WTC11 (cell line): ENCODE measurements around the gene ADAMTSL5. TPM values are rescaled to one million over a fixed set of nuclear protein-coding genes. Genes with fewer than 3 reads are reported as not detected.

Source experiments
- ATAC-seq: fragments of 200-7000 bp; cut with Tn5 transposase; 2 replicates; pipeline ENCODE4 v1.10.0; 2021; ENCODE audit warnings: mild to moderate bottlenecking, moderate library complexity
- CTCF ChIA-PET: fragments of 300-600 bp; sonication (Branson Sonifier 250); formaldehyde crosslinking; loops from one replicate; lab custom pipeline; 2021; ENCODE audit warnings: antibody characterized with exemption; lab: Charles Lee
- POLR2A ChIA-PET: fragments of 350-600 bp; sonication (Branson Sonifier 250); formaldehyde crosslinking; loops from one replicate; lab custom pipeline; 2021; ENCODE audit warnings: antibody characterized with exemption; lab: Charles Lee
- DNase-seq: peaks from one replicate; pipeline ENCODE4 v3.0.0; 2021; ENCODE audit warnings: low spot score
- H3K27ac Mint-ChIP-seq: 2 replicates; pipeline ENCODE4 v1.8.0; 2021; ENCODE audit warnings: mixed read lengths
- H3K27me3 Mint-ChIP-seq: 2 replicates; pipeline ENCODE4 v1.8.0; 2021; ENCODE audit warnings: low read depth, mild to moderate bottlenecking, moderate library complexity, mixed read lengths
- H3K36me3 Mint-ChIP-seq: 2 replicates; pipeline ENCODE4 v1.8.0; 2021; ENCODE audit warnings: mixed read lengths
- H3K4me1 Mint-ChIP-seq: 2 replicates; pipeline ENCODE4 v1.8.0; 2022; ENCODE audit warnings: mixed read lengths
- H3K4me3 Mint-ChIP-seq: 2 replicates; pipeline ENCODE4 v1.8.0; 2021; ENCODE audit warnings: mild to moderate bottlenecking, moderate library complexity, mixed read lengths
- H3K9me3 Mint-ChIP-seq: 2 replicates; pipeline ENCODE4 v1.8.0; 2021; ENCODE audit warnings: mixed read lengths
- CBFB ChIP-seq: sonication (generic); formaldehyde crosslinking; IDR thresholded peaks from 2 replicates; pipeline ENCODE4 v1.8.1; 2022; ENCODE audit warnings: mild to moderate bottlenecking, low read depth, missing genetic modification reagents
- EMX1 ChIP-seq: fragments of 250-450 bp; sonication (Bioruptor Pico); IDR thresholded peaks from 2 replicates; pipeline ENCODE4 v1.8.0; 2021; ENCODE audit warnings: mild to moderate bottlenecking
- ESRRA ChIP-seq: sonication (generic); formaldehyde crosslinking; IDR thresholded peaks from 2 replicates; pipeline ENCODE4 v1.8.1; 2022; ENCODE audit warnings: mild to moderate bottlenecking, missing genetic modification reagents, borderline replicate concordance
- ETV6 ChIP-seq: sonication (generic); formaldehyde crosslinking; IDR thresholded peaks from 2 replicates; pipeline ENCODE4 v1.8.1; 2022; ENCODE audit warnings: mild to moderate bottlenecking, missing genetic modification reagents
- FOXJ3 ChIP-seq: sonication (generic); formaldehyde crosslinking; IDR thresholded peaks from 2 replicates; pipeline ENCODE4 v1.9.0; 2021; ENCODE audit warnings: missing genetic modification reagents, mild to moderate bottlenecking, borderline replicate concordance
- GABPB1 ChIP-seq: sonication (generic); formaldehyde crosslinking; IDR thresholded peaks from 2 replicates; pipeline ENCODE4 v1.8.1; 2023; ENCODE audit warnings: mild to moderate bottlenecking, missing genetic modification reagents
- GTF2I ChIP-seq: fragments of 250-450 bp; sonication (Bioruptor Pico); conservative IDR thresholded peaks from 2 replicates; pipeline ENCODE4 v1.4.0; 2021; ENCODE audit warnings: mild to moderate bottlenecking
- JUN ChIP-seq: sonication (generic); formaldehyde crosslinking; IDR thresholded peaks from 2 replicates; pipeline ENCODE4 v1.8.0; 2023; ENCODE audit warnings: mild to moderate bottlenecking, missing genetic modification reagents
- NR1H2 ChIP-seq: sonication (generic); formaldehyde crosslinking; IDR thresholded peaks from 2 replicates; pipeline ENCODE4 v1.9.0; 2021; ENCODE audit warnings: mild to moderate bottlenecking, moderate library complexity, missing genetic modification reagents
- NR2C2 ChIP-seq: sonication (generic); formaldehyde crosslinking; IDR thresholded peaks from 2 replicates; pipeline ENCODE4 v1.8.0; 2022; ENCODE audit warnings: mild to moderate bottlenecking, missing genetic modification reagents
- PRRX2 ChIP-seq: fragments of 250-450 bp; sonication (Bioruptor Pico); IDR thresholded peaks from 2 replicates; pipeline ENCODE4 v1.8.0; 2021; ENCODE audit warnings: mild to moderate bottlenecking
- SOX15 ChIP-seq: fragments of 250-450 bp; sonication (Bioruptor Pico); IDR thresholded peaks from 2 replicates; pipeline ENCODE4 v1.9.0; 2021; ENCODE audit warnings: mild to moderate bottlenecking
- SP1 ChIP-seq: sonication (generic); formaldehyde crosslinking; conservative IDR thresholded peaks from 2 replicates; pipeline ENCODE4 v1.8.1; 2022; ENCODE audit warnings: missing genetic modification reagents
- TEAD1 ChIP-seq: sonication (generic); formaldehyde crosslinking; IDR thresholded peaks from 2 replicates; pipeline ENCODE4 v1.8.0; 2022; ENCODE audit warnings: mild to moderate bottlenecking, missing genetic modification reagents
- TEAD4 ChIP-seq: sonication (generic); formaldehyde crosslinking; IDR thresholded peaks from 2 replicates; pipeline ENCODE4 v1.8.0; 2022; ENCODE audit warnings: mild to moderate bottlenecking, missing genetic modification reagents
- ZNF317 ChIP-seq: sonication (generic); formaldehyde crosslinking; IDR thresholded peaks from 2 replicates; pipeline ENCODE4 v1.8.1; 2023; ENCODE audit warnings: low read depth, mild to moderate bottlenecking, moderate library complexity, missing genetic modification reagents, borderline replicate concordance
- total RNA-seq: library from RNA; stranded (reverse); gene quantifications from 3 replicates; pipeline ENCODE4 v1.2.3, GENCODE V29; 2021
- TF ChIP-seq, protein P1 (sequence below): sonication (generic); formaldehyde crosslinking; IDR thresholded peaks from 2 replicates; pipeline ENCODE4 v1.8.0; 2023; ENCODE audit warnings: mild to moderate bottlenecking, missing genetic modification reagents
- TF ChIP-seq, protein P2 (sequence below): sonication (generic); formaldehyde crosslinking; IDR thresholded peaks from 2 replicates; pipeline ENCODE4 v1.8.0; 2022; ENCODE audit warnings: mild to moderate bottlenecking, missing genetic modification reagents
- TF ChIP-seq, protein P3 (sequence below): sonication (generic); formaldehyde crosslinking; IDR thresholded peaks from 2 replicates; pipeline ENCODE4 v1.8.1; 2023; ENCODE audit warnings: mild to moderate bottlenecking, missing genetic modification reagents, moderate library complexity
- TF ChIP-seq, protein P4 (sequence below): sonication (generic); formaldehyde crosslinking; IDR thresholded peaks from 2 replicates; pipeline ENCODE4 v1.8.1; 2022; ENCODE audit warnings: mild to moderate bottlenecking, moderate library complexity, missing genetic modification reagents

Gene ADAMTSL5
- total RNA-seq, 1 experiment from 2014 or later: 1.5 TPM

DNA sequence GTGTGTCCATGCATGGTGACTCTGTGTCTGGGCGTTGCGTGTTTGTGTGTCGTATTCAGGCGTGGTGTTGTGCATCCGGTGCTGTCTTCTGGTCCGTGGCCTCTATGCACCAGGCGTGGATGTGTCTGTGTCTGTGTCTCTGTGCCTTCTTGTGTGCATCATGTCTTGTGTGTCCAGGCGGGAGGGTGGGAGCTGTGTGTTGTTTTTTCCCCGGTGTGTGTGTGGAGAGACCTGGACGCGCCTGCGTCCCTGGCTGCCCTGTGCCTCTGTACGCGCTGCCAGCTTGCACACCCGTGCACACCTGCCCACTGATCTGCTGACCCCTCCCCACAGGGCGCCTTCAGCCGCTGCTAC, 12.1 kb upstream of the ADAMTSL5 start (continued):
- TF ChIP-seq, protein P1, sequence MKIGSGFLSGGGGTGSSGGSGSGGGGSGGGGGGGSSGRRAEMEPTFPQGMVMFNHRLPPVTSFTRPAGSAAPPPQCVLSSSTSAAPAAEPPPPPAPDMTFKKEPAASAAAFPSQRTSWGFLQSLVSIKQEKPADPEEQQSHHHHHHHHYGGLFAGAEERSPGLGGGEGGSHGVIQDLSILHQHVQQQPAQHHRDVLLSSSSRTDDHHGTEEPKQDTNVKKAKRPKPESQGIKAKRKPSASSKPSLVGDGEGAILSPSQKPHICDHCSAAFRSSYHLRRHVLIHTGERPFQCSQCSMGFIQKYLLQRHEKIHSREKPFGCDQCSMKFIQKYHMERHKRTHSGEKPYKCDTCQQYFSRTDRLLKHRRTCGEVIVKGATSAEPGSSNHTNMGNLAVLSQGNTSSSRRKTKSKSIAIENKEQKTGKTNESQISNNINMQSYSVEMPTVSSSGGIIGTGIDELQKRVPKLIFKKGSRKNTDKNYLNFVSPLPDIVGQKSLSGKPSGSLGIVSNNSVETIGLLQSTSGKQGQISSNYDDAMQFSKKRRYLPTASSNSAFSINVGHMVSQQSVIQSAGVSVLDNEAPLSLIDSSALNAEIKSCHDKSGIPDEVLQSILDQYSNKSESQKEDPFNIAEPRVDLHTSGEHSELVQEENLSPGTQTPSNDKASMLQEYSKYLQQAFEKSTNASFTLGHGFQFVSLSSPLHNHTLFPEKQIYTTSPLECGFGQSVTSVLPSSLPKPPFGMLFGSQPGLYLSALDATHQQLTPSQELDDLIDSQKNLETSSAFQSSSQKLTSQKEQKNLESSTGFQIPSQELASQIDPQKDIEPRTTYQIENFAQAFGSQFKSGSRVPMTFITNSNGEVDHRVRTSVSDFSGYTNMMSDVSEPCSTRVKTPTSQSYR (CRISPR knock-in tag): no peak
- TF ChIP-seq, protein P2, sequence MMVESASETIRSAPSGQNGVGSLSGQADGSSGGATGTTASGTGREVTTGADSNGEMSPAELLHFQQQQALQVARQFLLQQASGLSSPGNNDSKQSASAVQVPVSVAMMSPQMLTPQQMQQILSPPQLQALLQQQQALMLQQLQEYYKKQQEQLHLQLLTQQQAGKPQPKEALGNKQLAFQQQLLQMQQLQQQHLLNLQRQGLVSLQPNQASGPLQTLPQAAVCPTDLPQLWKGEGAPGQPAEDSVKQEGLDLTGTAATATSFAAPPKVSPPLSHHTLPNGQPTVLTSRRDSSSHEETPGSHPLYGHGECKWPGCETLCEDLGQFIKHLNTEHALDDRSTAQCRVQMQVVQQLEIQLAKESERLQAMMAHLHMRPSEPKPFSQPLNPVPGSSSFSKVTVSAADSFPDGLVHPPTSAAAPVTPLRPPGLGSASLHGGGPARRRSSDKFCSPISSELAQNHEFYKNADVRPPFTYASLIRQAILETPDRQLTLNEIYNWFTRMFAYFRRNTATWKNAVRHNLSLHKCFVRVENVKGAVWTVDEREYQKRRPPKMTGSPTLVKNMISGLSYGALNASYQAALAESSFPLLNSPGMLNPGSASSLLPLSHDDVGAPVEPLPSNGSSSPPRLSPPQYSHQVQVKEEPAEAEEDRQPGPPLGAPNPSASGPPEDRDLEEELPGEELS (CRISPR knock-in tag): no peak
- TF ChIP-seq SP1 (CRISPR knock-in tag) (no peak), PRRX2 (CRISPR knock-in tag) (no peak), NR1H2 (CRISPR knock-in tag) (no peak), CBFB (CRISPR knock-in tag) (no peak), ZNF317 (CRISPR knock-in tag) (no peak), ESRRA (CRISPR knock-in tag) (no peak), SOX15 (CRISPR knock-in tag) (no peak), NR2C2 (no peak)
- TF ChIP-seq, protein P3, sequence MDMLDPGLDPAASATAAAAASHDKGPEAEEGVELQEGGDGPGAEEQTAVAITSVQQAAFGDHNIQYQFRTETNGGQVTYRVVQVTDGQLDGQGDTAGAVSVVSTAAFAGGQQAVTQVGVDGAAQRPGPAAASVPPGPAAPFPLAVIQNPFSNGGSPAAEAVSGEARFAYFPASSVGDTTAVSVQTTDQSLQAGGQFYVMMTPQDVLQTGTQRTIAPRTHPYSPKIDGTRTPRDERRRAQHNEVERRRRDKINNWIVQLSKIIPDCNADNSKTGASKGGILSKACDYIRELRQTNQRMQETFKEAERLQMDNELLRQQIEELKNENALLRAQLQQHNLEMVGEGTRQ (CRISPR knock-in tag): no peak

DNA sequence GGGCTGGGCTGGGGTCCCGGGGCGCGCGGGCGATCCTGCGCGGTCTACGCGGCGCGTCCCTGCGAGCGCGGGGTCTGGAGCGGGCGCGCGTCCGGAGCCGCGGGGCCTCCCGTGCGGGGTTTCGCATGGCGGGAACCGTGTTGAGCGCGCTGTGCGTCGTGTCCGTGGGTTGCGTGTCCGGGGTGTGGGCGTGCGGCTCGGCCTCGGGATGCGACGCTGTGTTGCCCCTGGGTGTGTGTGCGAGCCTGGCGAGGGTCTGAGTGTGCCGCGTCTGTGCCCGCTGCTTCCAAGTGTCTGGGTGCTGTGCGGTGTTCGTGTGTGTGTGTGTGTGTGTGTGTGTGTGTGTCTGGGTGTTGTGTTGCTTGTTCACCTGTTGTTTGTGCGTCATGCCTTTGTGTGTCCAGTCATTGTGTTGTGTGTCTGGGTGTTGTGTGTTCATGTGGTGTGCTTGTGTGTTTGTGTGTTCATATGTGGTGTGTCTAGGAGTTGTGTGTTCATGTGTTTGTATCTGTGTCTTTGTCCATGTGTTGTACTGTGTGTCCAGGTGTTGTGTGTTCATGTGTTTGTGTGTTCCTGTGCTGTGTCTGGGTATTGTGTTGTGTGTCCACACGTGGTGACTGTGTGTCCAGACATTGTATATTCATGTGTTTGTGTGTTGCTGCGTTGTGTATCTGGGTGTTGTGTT, 11.6 kb upstream of the ADAMTSL5 start:
- Mint-ChIP-seq H3K27ac (no peak overlapping the region), H3K4me1 (peaks cover 5% of the 10 kb centered on the region)
- CTCF ChIA-PET: interaction anchor here (0.6 to 1.4 kb wide), 4 partner anchors 10 to 66 kb away, joined by 3 to 7 read pairs (median 4); no protein-coding TSS in a partner anchor
- TF ChIP-seq EMX1 (CRISPR knock-in tag): no peak
- 0 out of 2 replicates have a peak, but pooled peaks have one; percentile 48 for TF ChIP-seq JUN (CRISPR knock-in tag)
- TF ChIP-seq TEAD4 (CRISPR knock-in tag): 0 out of 2 replicates have a peak, but pooled peaks have one; percentile 58
- TF ChIP-seq TEAD1: 0 out of 2 replicates have a peak, but pooled peaks have one; percentile 28
- TF ChIP-seq, all 79 proteins: peak for 3
- H3K4me3 Mint-ChIP-seq: peak overlapping the region; percentile 68
- DNase-seq (no peak), ATAC-seq (peak; percentile 29)
- no peaks in the 10 kb centered on the region for H3K36me3 Mint-ChIP-seq
- POLR2A ChIA-PET: no interaction called here
- H3K27me3 Mint-ChIP-seq: peaks cover 48% of the 10 kb centered on the region
- H3K9me3 Mint-ChIP-seq: no peaks in the 10 kb centered on the region

DNA sequence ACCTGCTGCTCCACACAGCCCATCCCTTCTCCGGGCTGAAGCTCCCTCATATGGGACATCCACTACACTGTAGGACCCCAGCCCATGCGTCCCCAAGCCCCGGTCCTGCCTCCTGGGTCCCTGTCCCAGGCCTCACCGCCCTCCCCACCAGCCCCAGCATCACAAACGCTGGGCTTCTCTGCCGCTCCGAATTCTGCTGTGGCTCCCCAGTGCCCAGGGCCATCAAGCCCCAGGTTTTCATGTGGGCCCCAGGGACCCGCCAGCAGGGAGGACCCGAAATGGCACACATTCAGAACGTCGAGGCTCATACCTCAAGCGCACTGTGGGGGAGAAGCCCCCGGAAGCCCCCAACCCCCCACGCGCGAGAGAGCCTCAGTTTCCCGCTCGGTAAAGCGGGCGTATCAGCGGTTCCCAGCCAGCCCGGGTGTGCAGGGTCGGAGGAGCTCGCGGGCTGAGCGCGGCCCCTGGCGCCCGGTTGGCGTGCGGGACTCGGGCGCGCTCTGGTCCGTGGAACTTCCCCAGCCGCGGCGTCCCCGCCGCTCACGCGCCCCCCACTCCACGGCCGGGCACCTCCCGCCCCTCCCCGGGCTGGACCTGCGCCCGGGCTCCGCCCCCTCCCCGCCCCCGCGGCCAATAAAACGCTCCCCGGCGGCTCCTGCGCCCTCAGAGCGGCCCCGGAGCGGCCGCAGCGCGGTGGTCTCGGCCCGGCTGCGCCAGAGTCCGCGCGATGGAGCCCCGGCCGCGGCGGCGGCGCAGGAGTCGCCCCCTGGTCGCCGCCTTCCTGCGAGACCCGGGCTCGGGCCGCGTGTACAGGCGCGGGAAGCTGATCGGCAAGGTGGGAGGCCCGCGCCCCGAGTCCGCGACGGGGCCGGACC, 10.8 kb upstream of the ADAMTSL5 start, which contains the start of gene PLK5:
Gene PLK5 (plus strand): TSS at position 666 of the 875 bp plus-strand sequence. CDS start 2,920 bp downstream, outside the sequence.
- ATAC-seq (peak; percentile 68), DNase-seq (peak; percentile 56)
- Mint-ChIP-seq H3K4me3 (peak within 1 kb of the TSS; percentile 68), H3K27me3 (peaks cover 48% of the 10 kb centered on the region), H3K9me3 (no peaks in the 10 kb centered on the region), H3K27ac (no peak within 1 kb of the TSS), H3K4me1 (peaks cover 5% of the 10 kb centered on the region), H3K36me3 (no peaks in the 10 kb centered on the region)
- CTCF ChIA-PET: interaction anchor here (0.6 to 1.4 kb wide), 7 partner anchors 9 to 314 kb away, joined by 3 to 7 read pairs (median 4); no protein-coding TSS in a partner anchor
- TF ChIP-seq, protein P3 (CRISPR knock-in tag): peak; percentile 19; the same call in 1 of the 2 replicates
- TF ChIP-seq GTF2I (CRISPR knock-in tag): peak; percentile 87
- TF ChIP-seq GABPB1: no peak
- no peak for TF ChIP-seq ESRRA (CRISPR knock-in tag)
- TF ChIP-seq ETV6: no peak
- TF ChIP-seq, protein P4, sequence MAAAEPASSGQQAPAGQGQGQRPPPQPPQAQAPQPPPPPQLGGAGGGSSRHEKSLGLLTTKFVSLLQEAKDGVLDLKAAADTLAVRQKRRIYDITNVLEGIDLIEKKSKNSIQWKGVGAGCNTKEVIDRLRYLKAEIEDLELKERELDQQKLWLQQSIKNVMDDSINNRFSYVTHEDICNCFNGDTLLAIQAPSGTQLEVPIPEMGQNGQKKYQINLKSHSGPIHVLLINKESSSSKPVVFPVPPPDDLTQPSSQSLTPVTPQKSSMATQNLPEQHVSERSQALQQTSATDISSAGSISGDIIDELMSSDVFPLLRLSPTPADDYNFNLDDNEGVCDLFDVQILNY (CRISPR knock-in tag): no peak
- no peak for TF ChIP-seq SOX15 (CRISPR knock-in tag)
- no peak for TF ChIP-seq FOXJ3 (CRISPR knock-in tag)
- POLR2A ChIA-PET: no interaction called here
